MM.1S (cell line): Measurements from ENCODE around the gene TMC1.
"Not testable (repeated sequence)": the region's sequence is repeated elsewhere in the genome, so short reads cannot be mapped to it uniquely, and the experiment has no call there.

ENCODE experiments used
- CTCF ChIP-seq: fragments of 300-600 bp; sonication (generic); IDR thresholded peaks from 2 replicates; pipeline ENCODE4 v1.5.1; 2016; ENCODE audit warnings: antibody characterized with exemption, low read length, mixed read lengths
- EZH2phosphoT487 ChIP-seq: fragments of 300-600 bp; sonication (generic); IDR thresholded peaks from 2 replicates; pipeline ENCODE4 v1.6.1; 2018; ENCODE audit warnings: antibody characterized with exemption, low read length

- not testable (repeated sequence) for TF ChIP-seq EZH2phosphoT487, CTCF
These were observed 341.4 kb downstream of the TMC1 start for GRCh38 chr9:72862788-72863187.
